IPS-18a (cell line): ENCODE results near the gene PARP12.

Source experiments
- H3K27ac ChIP-seq: one replicate; pipeline ENCODE4 v1.5.1; 2013; ENCODE audit warnings: low read length
- H3K27me3 ChIP-seq: one replicate; pipeline ENCODE4 v1.6.1; 2013; ENCODE audit warnings: mild to moderate bottlenecking, low read length; ENCODE audit not compliant: control insufficient read depth, insufficient read depth
- H3K36me3 ChIP-seq: one replicate; pipeline ENCODE4 v1.6.1; 2013; ENCODE audit warnings: low read depth, low read length; ENCODE audit not compliant: control insufficient read depth
- H3K4me1 ChIP-seq: one replicate; pipeline ENCODE4 v1.6.1; 2013; ENCODE audit warnings: low read depth, low read length; ENCODE audit not compliant: control insufficient read depth
- H3K4me3 ChIP-seq: one replicate; pipeline ENCODE4 v1.5.1; 2013; ENCODE audit warnings: low read length
- H3K9ac ChIP-seq: one replicate; pipeline ENCODE4 v1.6.1; 2013; ENCODE audit warnings: mild to moderate bottlenecking, low read length, moderate library complexity
- H3K9me3 ChIP-seq: one replicate; pipeline ENCODE4 v1.6.1; 2013; ENCODE audit warnings: low read depth, low read length; ENCODE audit not compliant: control insufficient read depth

The PARP12 gene

GRCh38 chr7:139993169-139993568, 69.6 kb downstream of the PARP12 start:
- no peak overlapping the region for H3K27ac ChIP-seq

DNA sequence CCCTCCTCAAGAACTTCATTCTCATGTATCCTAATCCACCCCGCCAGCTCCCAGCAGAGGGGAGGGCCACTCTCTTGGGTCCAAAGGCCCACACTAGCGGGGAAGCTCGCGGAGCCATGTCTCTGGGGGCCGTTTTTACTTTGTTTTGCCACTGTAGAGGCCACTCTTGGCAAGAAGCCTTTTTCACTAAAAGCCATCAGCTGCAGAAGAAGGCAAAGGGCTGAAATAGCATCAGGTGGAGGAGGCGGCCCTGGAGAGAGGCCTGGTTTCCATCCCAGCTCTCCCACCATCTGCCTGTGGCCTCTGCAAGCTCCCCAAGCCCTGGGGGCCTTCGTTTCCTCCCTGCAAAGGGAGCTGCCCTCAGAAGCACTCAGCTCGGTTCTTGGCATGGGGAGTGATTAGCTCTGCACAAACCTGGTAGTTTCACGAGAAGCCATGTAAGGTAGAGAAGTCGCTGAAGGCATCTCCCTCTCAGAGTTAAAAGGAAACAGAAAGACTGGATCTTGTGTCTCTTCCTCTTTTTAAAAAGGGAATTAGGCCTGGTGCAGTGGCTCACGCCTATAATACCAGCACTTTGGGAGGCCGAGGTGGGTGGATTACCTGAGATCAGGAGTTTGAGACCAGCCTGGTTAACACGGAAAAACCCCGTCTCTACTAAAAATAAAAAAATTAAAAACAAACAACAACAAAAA, 70.3 kb downstream of the PARP12 start:
- no peaks in the 10 kb centered on the region for H3K36me3 ChIP-seq
- H3K9ac ChIP-seq, result no peak overlapping the region
- no peaks in the 10 kb centered on the region for H3K9me3 ChIP-seq
- H3K4me3 ChIP-seq, result no peak overlapping the region
- H3K4me1 ChIP-seq, result peaks cover 3% of the 10 kb centered on the region
- no peaks in the 10 kb centered on the region for H3K27me3 ChIP-seq
- no peak overlapping the region for H3K27ac ChIP-seq

More at GRCh38 chr7:139993169-139993568, 69.6 kb downstream of the PARP12 start:
- Histone ChIP-seq H3K9me3 (no peaks in the 10 kb centered on the region), H3K4me1 (peaks cover 3% of the 10 kb centered on the region), H3K36me3 (no peaks in the 10 kb centered on the region), H3K27me3 (no peaks in the 10 kb centered on the region), H3K9ac (no peak overlapping the region), H3K4me3 (no peak overlapping the region)

- H3K9ac ChIP-seq, result no peak overlapping the region
- H3K27ac ChIP-seq, result no peak overlapping the region
- peaks cover 3% of the 10 kb centered on the region for H3K4me1 ChIP-seq
- H3K9me3 ChIP-seq, result no peaks in the 10 kb centered on the region
- H3K36me3 ChIP-seq, result no peaks in the 10 kb centered on the region
- no peak overlapping the region for H3K4me3 ChIP-seq
- H3K27me3 ChIP-seq, result no peaks in the 10 kb centered on the region
Measured at GRCh38 chr7:139991911-139992310, 70.8 kb downstream of the PARP12 start.

DNA sequence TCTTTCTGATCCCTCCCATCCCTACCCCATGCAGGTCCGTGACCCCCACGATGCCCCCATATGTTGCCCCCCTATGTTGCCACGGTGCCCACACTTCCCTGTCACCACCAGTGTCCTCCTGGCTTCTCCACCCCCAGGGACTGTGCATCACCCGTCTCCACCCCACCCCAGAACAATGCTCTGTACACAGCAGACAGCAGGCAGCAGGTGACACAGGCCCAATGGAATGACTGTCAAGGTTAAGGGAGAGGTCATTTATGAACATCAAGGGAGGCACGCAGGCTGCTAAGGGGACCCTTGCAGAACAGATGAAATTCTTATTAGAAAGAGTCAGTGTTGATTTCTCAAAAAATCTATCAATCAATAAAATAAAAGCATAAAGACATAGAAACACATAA, 71.5 kb downstream of the PARP12 start:
- Histone ChIP-seq H3K4me1 (peaks cover 3% of the 10 kb centered on the region), H3K9me3 (no peaks in the 10 kb centered on the region), H3K36me3 (no peaks in the 10 kb centered on the region), H3K9ac (no peak overlapping the region), H3K27me3 (no peaks in the 10 kb centered on the region), H3K4me3 (no peak overlapping the region), H3K27ac (no peak overlapping the region)

DNA sequence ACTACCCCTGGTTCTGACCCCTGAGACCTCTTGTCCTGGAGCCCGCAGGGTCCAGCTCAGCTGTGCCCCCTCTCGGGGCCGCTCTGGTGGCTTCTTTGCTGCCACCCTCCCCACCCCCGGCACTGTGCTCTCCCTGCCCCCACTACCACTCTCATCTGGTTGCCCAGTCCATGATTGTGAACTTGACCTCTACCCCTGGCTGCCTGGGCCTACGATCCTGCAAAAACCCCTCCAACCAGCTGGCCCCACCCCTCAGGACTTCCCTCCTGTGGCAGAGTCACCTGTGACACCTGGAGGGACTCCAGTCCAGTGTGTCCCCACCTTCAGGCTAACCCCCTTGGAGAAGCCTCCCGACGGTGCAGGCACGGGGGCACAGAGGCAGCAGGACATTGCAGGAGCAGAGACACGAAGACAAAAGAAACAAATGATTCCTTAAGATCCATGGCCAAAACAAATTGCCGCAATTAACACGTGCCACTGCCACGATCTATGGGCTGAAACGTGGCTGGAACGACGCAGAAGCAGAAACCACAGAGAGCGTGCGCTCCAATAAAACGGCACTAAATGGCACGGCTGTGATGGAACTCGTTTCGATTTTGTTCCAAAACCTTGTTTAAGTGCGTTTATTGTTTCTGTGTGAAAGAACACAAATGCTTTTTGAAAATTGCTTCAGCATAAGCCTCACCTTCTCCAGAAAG, 72.0 kb downstream of the PARP12 start:
- H3K4me1 ChIP-seq, result peaks cover 3% of the 10 kb centered on the region

DNA sequence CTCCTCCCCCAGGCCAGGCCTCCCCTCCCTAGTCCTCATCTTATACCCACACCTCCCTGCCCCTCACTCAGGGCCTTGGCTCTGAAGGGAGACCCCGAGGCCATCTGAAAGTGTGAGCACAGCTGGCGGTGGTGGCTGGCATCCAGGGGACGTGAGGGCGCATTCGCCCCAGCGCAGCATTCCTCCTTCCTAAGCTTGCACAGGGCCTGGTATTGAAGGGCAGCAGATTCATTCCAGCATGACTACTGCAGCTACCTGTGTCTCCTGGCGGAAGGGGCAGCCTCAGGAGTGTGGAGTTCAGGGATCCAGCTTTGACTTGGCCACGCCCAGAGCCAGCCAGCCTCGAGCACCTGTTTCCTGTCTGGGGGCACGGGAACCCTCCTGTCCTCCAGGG, 72.6 kb downstream of the PARP12 start:
- H3K4me3 ChIP-seq, result no peak overlapping the region
- H3K36me3 ChIP-seq, result no peaks in the 10 kb centered on the region
- no peak overlapping the region for H3K9ac ChIP-seq
- no peaks in the 10 kb centered on the region for H3K9me3 ChIP-seq
- H3K27me3 ChIP-seq, result no peaks in the 10 kb centered on the region
- H3K27ac ChIP-seq, result no peak overlapping the region
- H3K4me1 ChIP-seq, result peaks cover 3% of the 10 kb centered on the region

More for the DNA sequence above, 72.0 kb downstream of the PARP12 start:
- Histone ChIP-seq H3K27ac (no peak overlapping the region), H3K27me3 (no peaks in the 10 kb centered on the region), H3K9me3 (no peaks in the 10 kb centered on the region), H3K4me3 (no peak overlapping the region), H3K9ac (no peak overlapping the region), H3K36me3 (no peaks in the 10 kb centered on the region)

DNA sequence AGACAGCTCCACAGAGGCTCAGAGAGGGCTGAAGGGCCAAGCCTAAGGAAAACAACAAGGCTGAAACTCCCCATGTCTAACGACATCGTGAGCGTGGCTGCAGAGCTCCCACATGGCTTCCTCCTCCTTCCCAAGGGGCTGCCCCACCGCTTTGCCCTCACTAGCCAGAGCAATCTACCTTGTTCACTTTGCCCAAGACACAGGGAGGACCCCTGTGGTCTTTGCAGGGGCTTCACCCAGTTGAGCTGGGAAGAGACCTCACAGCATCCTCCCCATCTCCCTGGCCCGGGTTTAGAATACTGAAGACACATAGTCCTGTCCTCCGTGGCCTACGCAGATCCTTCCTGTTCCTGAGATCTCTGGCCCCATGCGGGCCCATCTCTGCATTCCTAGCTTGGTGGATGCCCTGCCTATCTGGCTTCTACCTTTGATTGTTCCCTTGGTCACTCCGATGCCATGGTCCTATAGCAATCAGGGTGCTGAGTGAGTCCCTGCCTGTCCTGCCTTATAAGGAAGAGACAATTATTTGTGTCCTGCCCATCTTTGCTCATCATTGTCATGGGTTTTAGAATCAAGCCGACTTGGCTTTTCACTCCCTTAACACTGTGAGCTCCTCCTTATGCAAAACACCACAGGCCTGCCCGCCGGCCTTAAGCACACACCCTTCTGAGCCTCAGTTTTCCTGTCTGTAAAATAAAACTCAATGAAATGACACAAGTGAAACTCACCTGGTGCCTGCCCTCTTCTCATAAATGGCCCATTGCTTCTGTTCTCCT, 73.2 kb downstream of the PARP12 start:
- Histone ChIP-seq H3K27ac (no peak overlapping the region), H3K4me1 (peaks cover 3% of the 10 kb centered on the region)

GRCh38 chr7:139987691-139988516, 74.8 kb downstream of the PARP12 start:
- Histone ChIP-seq H3K27ac (no peak overlapping the region), H3K4me1 (peaks cover 3% of the 10 kb centered on the region), H3K36me3 (no peaks in the 10 kb centered on the region), H3K4me3 (no peak overlapping the region), H3K9me3 (no peaks in the 10 kb centered on the region), H3K27me3 (no peaks in the 10 kb centered on the region), H3K9ac (no peak overlapping the region)

More for the DNA sequence above, 73.2 kb downstream of the PARP12 start:
- H3K9me3 ChIP-seq, result no peaks in the 10 kb centered on the region
- no peaks in the 10 kb centered on the region for H3K36me3 ChIP-seq
- no peak overlapping the region for H3K9ac ChIP-seq
- H3K4me3 ChIP-seq, result no peak overlapping the region
- no peaks in the 10 kb centered on the region for H3K27me3 ChIP-seq

- Histone ChIP-seq H3K27me3 (no peaks in the 10 kb centered on the region), H3K9ac (no peak overlapping the region), H3K4me3 (no peak overlapping the region), H3K27ac (no peak overlapping the region), H3K4me1 (peaks cover 7% of the 10 kb centered on the region), H3K36me3 (no peaks in the 10 kb centered on the region), H3K9me3 (no peaks in the 10 kb centered on the region)
Measured at GRCh38 chr7:139985811-139986210, 76.9 kb downstream of the PARP12 start.

GRCh38 chr7:139984642-139985539, 77.9 kb downstream of the PARP12 start:
- Histone ChIP-seq H3K27ac (no peak overlapping the region), H3K9me3 (no peaks in the 10 kb centered on the region), H3K4me1 (peaks cover 7% of the 10 kb centered on the region), H3K9ac (no peak overlapping the region), H3K36me3 (no peaks in the 10 kb centered on the region), H3K27me3 (no peaks in the 10 kb centered on the region), H3K4me3 (no peak overlapping the region)
